Liver (tissue), 9 donors: ENCODE results near the gene HMX3. TPM values are rescaled to one million over a fixed set of nuclear protein-coding genes. Genes with fewer than 3 reads are reported as not detected.

ENCODE experiments used
- DNase-seq: peaks from one replicate; pipeline ENCODE4 v3.0.0-alpha.2; 2017; ENCODE audit warnings: low spot score
- H3K27ac ChIP-seq, 2 donors: one replicate each; pipeline ENCODE4 v1.7.0; 2013; ENCODE audit warnings: inconsistent platforms in 2 of 2, low read length in 2 of 2, control low read depth in 1 of 2, low read depth in 1 of 2, mild to moderate bottlenecking in 1 of 2
- H3K27me3 ChIP-seq, 4 donors: one replicate each; pipeline versions ENCODE4 v1.6.1 to v1.7.0; 2013; ENCODE audit warnings: low read length in 3 of 4, inconsistent platforms in 1 of 4, mild to moderate bottlenecking in 1 of 4, moderate library complexity in 1 of 4; ENCODE audit not compliant: control insufficient read depth in 4 of 4, insufficient read depth in 4 of 4
- H3K36me3 ChIP-seq, 4 donors: one replicate each; pipeline versions ENCODE4 v1.6.1 to v1.7.0; 2013; ENCODE audit warnings: low read length in 3 of 4, mild to moderate bottlenecking in 3 of 4, low read depth in 1 of 4, moderate library complexity in 1 of 4; ENCODE audit not compliant: control insufficient read depth in 4 of 4, insufficient read depth in 3 of 4
- H3K4me1 ChIP-seq, 4 donors: one replicate each; pipeline versions ENCODE4 v1.6.1 to v1.7.0; 2013; ENCODE audit warnings: low read length in 3 of 4, mild to moderate bottlenecking in 3 of 4, moderate library complexity in 1 of 4; ENCODE audit not compliant: control insufficient read depth in 4 of 4, insufficient read depth in 4 of 4
- H3K4me3 ChIP-seq, 3 donors: one replicate each; pipeline versions ENCODE4 v1.6.1 to v1.7.0; 2013; ENCODE audit warnings: low read length in 3 of 3, control low read depth in 1 of 3, low read depth in 1 of 3, mild to moderate bottlenecking in 1 of 3
- H3K9ac ChIP-seq, 2 donors: one replicate each; pipeline ENCODE4 v1.7.0; 2013; ENCODE audit warnings: low read length in 2 of 2, mild to moderate bottlenecking in 2 of 2, moderate library complexity in 2 of 2, control low read depth in 1 of 2, low read depth in 1 of 2
- H3K9me3 ChIP-seq, 4 donors: one replicate each; pipeline versions ENCODE4 v1.6.1 to v1.7.0; 2013; ENCODE audit warnings: low read length in 3 of 4; ENCODE audit not compliant: control insufficient read depth in 4 of 4
- ATF3 ChIP-seq: IDR thresholded peaks from 2 replicates; pipeline ENCODE4 v1.6.1; 2016; ENCODE audit warnings: antibody characterized with exemption
- CTCF ChIP-seq: fragments of 150-350 bp; IDR thresholded peaks from 2 replicates; pipeline ENCODE4 v1.5.1; 2017; ENCODE audit warnings: improper control_type of control experiment, low read depth, low read length; ENCODE audit not compliant: missing input control
- EGR1 ChIP-seq, 2 donors: IDR thresholded peaks; 2 replicates each; pipeline ENCODE4 v1.6.1; 2016 to 2018; ENCODE audit warnings: antibody characterized with exemption in 2 of 2, low read depth in 2 of 2
- FOXA1 ChIP-seq: IDR thresholded peaks from 2 replicates; pipeline ENCODE4 v1.6.1; 2016; ENCODE audit warnings: antibody characterized with exemption
- FOXA2 ChIP-seq: IDR thresholded peaks from 2 replicates; pipeline ENCODE4 v1.6.1; 2016; ENCODE audit warnings: antibody characterized with exemption
- GABPA ChIP-seq, 2 donors: IDR thresholded peaks in 1 of 2; conservative IDR thresholded peaks in 1 of 2; 2 replicates each; pipeline ENCODE4 v1.6.1; 2016; ENCODE audit warnings: antibody characterized with exemption in 2 of 2, mild to moderate bottlenecking in 1 of 2, moderate library complexity in 1 of 2
- HNF4A ChIP-seq, 2 donors: conservative IDR thresholded peaks; 2 replicates each; pipeline ENCODE4 v1.6.1; 2016; ENCODE audit warnings: antibody characterized with exemption in 2 of 2, mild to moderate bottlenecking in 2 of 2
- HNF4G ChIP-seq: IDR thresholded peaks from 2 replicates; pipeline ENCODE4 v1.6.1; 2016; ENCODE audit warnings: antibody characterized with exemption
- JUND ChIP-seq, 2 donors: IDR thresholded peaks; 2 replicates each; pipeline ENCODE4 v1.6.1; 2016; ENCODE audit warnings: antibody characterized with exemption in 2 of 2
- MAX ChIP-seq: IDR thresholded peaks from 2 replicates; pipeline ENCODE4 v1.6.1; 2016; ENCODE audit warnings: antibody characterized with exemption
- NR2F2 ChIP-seq: IDR thresholded peaks from 2 replicates; pipeline ENCODE4 v1.6.1; 2016; ENCODE audit warnings: antibody characterized with exemption
- RAD21 ChIP-seq, 2 donors: IDR thresholded peaks; 2 replicates each; pipeline ENCODE4 v1.6.1; 2016; ENCODE audit warnings: antibody characterized with exemption in 2 of 2, mild to moderate bottlenecking in 2 of 2
- REST ChIP-seq: IDR thresholded peaks from 2 replicates; pipeline ENCODE4 v1.6.1; 2016; ENCODE audit warnings: antibody characterized with exemption, mild to moderate bottlenecking
- RXRA ChIP-seq, 2 donors: IDR thresholded peaks; 2 replicates each; pipeline ENCODE4 v1.6.1; 2017 to 2018; ENCODE audit warnings: antibody characterized with exemption in 2 of 2, mild to moderate bottlenecking in 1 of 2
- SP1 ChIP-seq: IDR thresholded peaks from 2 replicates; pipeline ENCODE4 v1.6.1; 2018; ENCODE audit warnings: antibody characterized with exemption, mild to moderate bottlenecking
- TAF1 ChIP-seq: conservative IDR thresholded peaks from 2 replicates; pipeline ENCODE4 v1.6.1; 2016; ENCODE audit warnings: antibody characterized with exemption, mild to moderate bottlenecking
- YY1 ChIP-seq: IDR thresholded peaks from 2 replicates; pipeline ENCODE4 v1.6.1; 2016; ENCODE audit warnings: antibody characterized with exemption, mild to moderate bottlenecking
- ZBTB33 ChIP-seq: IDR thresholded peaks from 2 replicates; pipeline ENCODE4 v1.6.1; 2016; ENCODE audit warnings: antibody characterized with exemption
- WGBS: extraction: QIAGEN DNeasy Blood & Tissue Kit; methylation state at CpG from one replicate; pipeline ENCODE4 v1.1.7; 2013; 5-methylcytosine and 5-hydroxymethylcytosine counted together
- polyA plus RNA-seq, 2 donors: library from polyadenylated mRNA; stranded (reverse) in 1 of 2; unstranded in 1 of 2; fragments of 200-250 nt in 1 of 2; fragments of >200 nt in 1 of 2; fragmentation: Nextera tagmentation in 1 of 2; extraction: Ambion mirVana in 1 of 2; gene quantifications; one replicate each; pipeline versions ENCODE4 v1.2.1 to v1.2.3, GENCODE V29; 2013 to 2015
- total RNA-seq, 2 donors: library from RNA; depleted of rRNA; stranded (reverse); fragments of >200 nt; gene quantifications; one replicate each; pipeline ENCODE4 v1.2.3, GENCODE V29; 2014
- donor health status: healthy.
- donor health status: healthy.
- donor health status: healthy.
- donor health status: healthy.
- donor health status: healthy.

HMX3 gene
- total and polyA plus RNA-seq, 4 donors = not detected

GRCh38 chr10:123183724-123184123, 48.0 kb downstream of the HMX3 start:
- Histone ChIP-seq H3K27ac (no peak overlapping the region), H3K9ac (no peak overlapping the region), H3K27me3 (no peaks in the 10 kb centered on the region), H3K9me3 (peaks cover 0 to 5% (median 4%) of the 10 kb centered on the region in 4 donors), H3K36me3 (no peaks in the 10 kb centered on the region), H3K4me1 (no peaks in the 10 kb centered on the region), H3K4me3 (no peak overlapping the region)
- TF ChIP-seq YY1 (no peak), NR2F2 (no peak), ZBTB33 (no peak), REST (no peak), RAD21 (IDR thresholded peaks at IDR 0.05) (no peak), SP1 (no peak), FOXA2 (no peak), FOXA1 (no peak), HNF4G (no peak), CTCF (no peak), MAX (no peak)
- 95% methylated on average over 2 of the region's 2 CpGs for WGBS
- no peak for DNase-seq

- Histone ChIP-seq H3K36me3 (no peaks in the 10 kb centered on the region), H3K9me3 (peaks cover 0 to 5% (median 4%) of the 10 kb centered on the region in 4 donors), H3K27ac (no peak overlapping the region), H3K4me3 (no peak overlapping the region), H3K9ac (no peak overlapping the region), H3K27me3 (no peaks in the 10 kb centered on the region), H3K4me1 (no peaks in the 10 kb centered on the region)
- 99% methylated on average over 5 of the region's 5 CpGs for WGBS
- no peak for DNase-seq
- TF ChIP-seq ZBTB33 = no peak
- no peak for TF ChIP-seq RXRA (IDR thresholded peaks at IDR 0.05)
- TF ChIP-seq CTCF = no peak
- TF ChIP-seq EGR1 (IDR thresholded peaks at IDR 0.05; ENCODE audit: low read depth in 2 of 2) = no peak
- no peak for TF ChIP-seq FOXA2
- TF ChIP-seq MAX = no peak
- no peak for TF ChIP-seq YY1
- no peak for TF ChIP-seq GABPA (IDR thresholded peaks at IDR 0.05 in 1 of 2, conservative IDR thresholded peaks at IDR 0.05 in 1 of 2)
- TF ChIP-seq HNF4G = no peak
- TF ChIP-seq NR2F2 = no peak
- TF ChIP-seq JUND (IDR thresholded peaks at IDR 0.05) = no peak
- no peak for TF ChIP-seq TAF1
- no peak for TF ChIP-seq HNF4A (conservative IDR thresholded peaks at IDR 0.05)
- TF ChIP-seq RAD21 (IDR thresholded peaks at IDR 0.05) = no peak
- no peak for TF ChIP-seq FOXA1
- TF ChIP-seq ATF3 = no peak
- no peak for TF ChIP-seq SP1
Observed at GRCh38 chr10:123187781-123188180, 52.0 kb downstream of the HMX3 start.
